Neutrophil (primary cell): ENCODE results near the gene PFN3.
"Not testable (repeated sequence)": the region's sequence is repeated elsewhere in the genome, so short reads cannot be mapped to it uniquely, and the experiment has no call there.

ENCODE experiments used
- H3K27ac ChIP-seq: fragments of 200-600 bp; sonication (generic); 2 replicates; pipeline ENCODE4 v1.5.1; 2016; ENCODE audit warnings: mild to moderate bottlenecking, moderate library complexity
- H3K27me3 ChIP-seq: fragments of 200-600 bp; sonication (generic); 2 replicates; pipeline ENCODE4 v1.6.0; 2016; ENCODE audit warnings: mild to moderate bottlenecking
- H3K36me3 ChIP-seq: fragments of 200-600 bp; sonication (generic); 2 replicates; pipeline ENCODE4 v1.5.1; 2017
- H3K4me1 ChIP-seq, 2 experiments: fragments of 200-600 bp in 1 of 2; sonication (generic) in 1 of 2; 1 replicate in 1 of 2; 2 replicates in 1 of 2; pipeline versions ENCODE4 v1.5.1 to v1.6.1; 2013 to 2016; ENCODE audit warnings: low read depth in 1 of 2, low read length in 1 of 2, mild to moderate bottlenecking in 1 of 2, moderate library complexity in 1 of 2; ENCODE audit not compliant: control insufficient read depth in 1 of 2, insufficient read depth in 1 of 2
- H3K4me3 ChIP-seq, 2 experiments: fragments of 200-600 bp in 1 of 2; sonication (generic) in 1 of 2; 1 replicate in 1 of 2; 2 replicates in 1 of 2; pipeline ENCODE4 v1.5.1; 2013 to 2016; ENCODE audit warnings: low read depth in 1 of 2, low read length in 1 of 2, mild to moderate bottlenecking in 1 of 2, moderate library complexity in 1 of 2
- H3K9me3 ChIP-seq: fragments of 200-600 bp; sonication (generic); 2 replicates; pipeline ENCODE4 v1.5.1; 2016
- TF ChIP-seq, protein P1 (sequence below): fragments of 200-600 bp; sonication (generic); IDR thresholded peaks from 2 replicates; pipeline ENCODE4 v1.5.1; 2016; ENCODE audit warnings: antibody characterized with exemption

The PFN3 gene

GRCh38 chr5:177378884-177379883 lies 21.3 kb downstream of the PFN3 start:
- Histone ChIP-seq H3K4me1 (peaks cover 5% of the 10 kb centered on the region in 2 experiments), H3K27ac (no peak overlapping the region)

DNA sequence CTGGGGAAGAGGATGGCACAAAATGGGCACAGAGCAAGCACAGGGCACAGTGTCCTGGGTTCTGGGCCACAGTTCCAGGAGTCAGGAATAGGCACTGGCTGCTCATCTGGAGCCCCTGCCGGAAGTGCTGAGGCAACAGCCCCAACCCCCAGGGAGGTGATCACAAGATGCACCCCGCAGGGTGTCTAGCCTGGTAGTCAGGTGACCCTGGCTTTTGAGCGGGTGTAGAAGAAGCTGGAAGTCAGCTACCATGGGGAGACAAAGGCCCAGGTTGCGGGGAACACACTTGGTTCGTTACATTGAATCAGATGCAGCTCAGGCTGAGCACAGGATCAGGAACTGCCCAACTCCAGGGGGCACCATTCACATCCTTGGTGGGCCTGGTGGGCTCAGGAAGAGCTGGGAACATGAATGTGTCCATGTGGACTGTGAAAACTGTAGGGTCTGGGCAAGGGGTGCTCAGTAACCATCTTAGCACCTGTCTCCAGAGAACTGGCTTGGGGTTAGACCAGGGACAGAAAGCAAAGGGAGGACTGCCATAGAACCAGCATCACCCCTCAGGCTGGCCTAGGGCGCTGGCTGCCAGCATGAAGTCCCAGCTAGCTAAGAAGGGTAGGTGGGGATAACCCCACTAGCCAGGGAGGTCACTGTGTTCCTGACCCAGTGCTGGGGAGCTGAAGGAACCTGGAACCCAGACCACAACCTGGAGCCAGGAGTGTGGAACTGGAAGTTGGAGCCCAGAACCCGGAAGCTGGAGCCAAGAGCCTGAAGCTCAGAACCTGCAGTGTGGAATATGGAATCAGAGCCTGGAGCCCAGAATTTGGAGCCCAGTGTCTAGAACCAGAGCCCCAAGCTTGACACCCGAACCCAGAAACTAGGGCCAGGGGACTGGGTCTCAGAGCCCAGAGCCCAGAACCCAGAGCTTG lies 22.3 kb downstream of the PFN3 start:
- Histone ChIP-seq H3K9me3 (no peaks in the 10 kb centered on the region), H3K27me3 (no peaks in the 10 kb centered on the region), H3K4me3 (no peak overlapping the region), H3K4me1 (peaks cover 6 to 10% of the 10 kb centered on the region in 2 experiments), H3K27ac (no peak overlapping the region), H3K36me3 (peaks cover 22% of the 10 kb centered on the region)
- TF ChIP-seq, protein P1, sequence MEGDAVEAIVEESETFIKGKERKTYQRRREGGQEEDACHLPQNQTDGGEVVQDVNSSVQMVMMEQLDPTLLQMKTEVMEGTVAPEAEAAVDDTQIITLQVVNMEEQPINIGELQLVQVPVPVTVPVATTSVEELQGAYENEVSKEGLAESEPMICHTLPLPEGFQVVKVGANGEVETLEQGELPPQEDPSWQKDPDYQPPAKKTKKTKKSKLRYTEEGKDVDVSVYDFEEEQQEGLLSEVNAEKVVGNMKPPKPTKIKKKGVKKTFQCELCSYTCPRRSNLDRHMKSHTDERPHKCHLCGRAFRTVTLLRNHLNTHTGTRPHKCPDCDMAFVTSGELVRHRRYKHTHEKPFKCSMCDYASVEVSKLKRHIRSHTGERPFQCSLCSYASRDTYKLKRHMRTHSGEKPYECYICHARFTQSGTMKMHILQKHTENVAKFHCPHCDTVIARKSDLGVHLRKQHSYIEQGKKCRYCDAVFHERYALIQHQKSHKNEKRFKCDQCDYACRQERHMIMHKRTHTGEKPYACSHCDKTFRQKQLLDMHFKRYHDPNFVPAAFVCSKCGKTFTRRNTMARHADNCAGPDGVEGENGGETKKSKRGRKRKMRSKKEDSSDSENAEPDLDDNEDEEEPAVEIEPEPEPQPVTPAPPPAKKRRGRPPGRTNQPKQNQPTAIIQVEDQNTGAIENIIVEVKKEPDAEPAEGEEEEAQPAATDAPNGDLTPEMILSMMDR, result no peak

More at GRCh38 chr5:177378884-177379883, 21.3 kb downstream of the PFN3 start:
- H3K36me3 ChIP-seq, result peaks cover 11% of the 10 kb centered on the region
- no peak overlapping the region for H3K4me3 ChIP-seq
- TF ChIP-seq, protein P1, result no peak
- H3K9me3 ChIP-seq, result no peaks in the 10 kb centered on the region
- H3K27me3 ChIP-seq, result no peaks in the 10 kb centered on the region

DNA sequence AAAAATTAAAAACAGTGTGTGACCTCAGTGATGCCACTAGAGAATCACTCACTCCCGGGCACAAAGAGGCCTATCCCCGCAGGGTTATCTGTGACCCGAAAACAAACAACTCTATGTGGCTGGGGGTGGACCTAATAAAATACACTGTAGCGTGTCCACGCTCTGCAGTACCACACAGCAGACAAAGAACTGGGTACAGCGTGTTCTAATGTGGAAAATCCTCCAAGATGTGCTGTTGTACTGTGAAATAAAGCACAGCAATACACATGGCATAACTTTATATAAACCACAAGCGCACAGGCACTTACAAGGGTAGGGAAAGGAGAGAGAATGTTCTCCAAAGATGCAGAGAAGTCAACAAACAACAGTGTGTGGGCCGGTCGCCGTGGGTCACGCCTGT lies 24.4 kb downstream of the PFN3 start:
- Histone ChIP-seq H3K4me3 (no peak overlapping the region), H3K4me1 (peaks cover 21 to 25% of the 10 kb centered on the region in 2 experiments), H3K36me3 (peaks cover 42% of the 10 kb centered on the region), H3K27me3 (no peaks in the 10 kb centered on the region), H3K27ac (no peak overlapping the region), H3K9me3 (no peaks in the 10 kb centered on the region)
- TF ChIP-seq, protein P1, result no peak

- Histone ChIP-seq H3K36me3 (peaks cover 46% of the 10 kb centered on the region), H3K4me1 (peaks cover 22 to 30% of the 10 kb centered on the region in 2 experiments)
- not testable (repeated sequence) for H3K27ac ChIP-seq, H3K9me3 ChIP-seq, H3K27me3 ChIP-seq, H3K4me3 ChIP-seq
These were observed 24.9 kb downstream of the PFN3 start for GRCh38 chr5:177375516-177375915.

DNA sequence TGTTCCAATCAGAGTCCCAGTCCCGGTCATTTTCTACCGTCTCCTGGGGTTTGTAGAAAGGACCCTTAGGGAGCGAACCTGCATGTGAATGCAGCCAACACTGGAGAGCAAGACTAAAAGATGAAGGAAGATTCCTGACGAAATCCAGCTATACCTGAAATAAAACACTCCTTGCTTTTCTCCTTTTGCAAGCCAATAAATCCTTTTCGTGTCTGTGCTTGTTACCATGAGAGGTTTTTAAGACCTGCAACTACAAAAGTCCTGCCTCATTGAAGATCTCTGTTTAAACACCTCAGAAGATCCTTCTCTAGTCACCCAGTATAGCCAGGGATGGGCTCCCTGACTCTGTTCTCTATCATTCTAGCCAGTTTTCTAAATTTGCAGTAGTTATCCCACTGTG lies 26.2 kb downstream of the PFN3 start:
- no peaks in the 10 kb centered on the region for H3K27me3 ChIP-seq
- TF ChIP-seq, protein P1, result no peak
- peaks cover 59% of the 10 kb centered on the region for H3K36me3 ChIP-seq
- peaks cover 25 to 43% of the 10 kb centered on the region in 2 experiments for H3K4me1 ChIP-seq
- no peaks in the 10 kb centered on the region for H3K9me3 ChIP-seq
- H3K4me3 ChIP-seq, result no peak overlapping the region
- peak overlapping the region; percentile 81 for H3K27ac ChIP-seq
